Limb (tissue), 2 donors: ENCODE data around the gene RGL2.
"Not testable (repeated sequence)": the region's sequence is repeated elsewhere in the genome, so short reads cannot be mapped to it uniquely, and the experiment has no call there.

Experiments
- DNase-seq, 2 donors: peaks; one replicate each; pipeline ENCODE4 v3.0.0-alpha.2; 2016; ENCODE audit errors: extremely low spot score in 2 of 2

RGL2 gene

GRCh38 chr6:33294086-33294823 is 4.5 kb downstream of the RGL2 start:
- DNase-seq, result no peak

GRCh38 chr6:33292996-33293682 is 5.6 kb downstream of the RGL2 start:
- no peak for DNase-seq

- DNase-seq, result no peak
Observed at GRCh38 chr6:33290459-33290858, 8.3 kb downstream of the RGL2 start.

GRCh38 chr6:33289784-33290315 is 8.9 kb downstream of the RGL2 start:
- DNase-seq, result no peak

GRCh38 chr6:33288921-33289783 is 9.6 kb downstream of the RGL2 start, which contains the start of the genes PFDN6 and WDR46:
Gene PFDN6, plus strand, starts transcription at chr6:33289601. Its CDS starts 256 bp downstream, at chr6:33289857.
Gene WDR46, minus strand, starts transcription at chr6:33289239. Its CDS starts 69 bp downstream, at chr6:33289170.
- DNase-seq, result peak; percentile 87 to 97

- no peak for DNase-seq
Observed at GRCh38 chr6:33288141-33288920, 10.4 kb downstream of the RGL2 start.

GRCh38 chr6:33286946-33287914 is 11.5 kb downstream of the RGL2 start:
- DNase-seq, result no peak

- DNase-seq, result not testable (repeated sequence)
Observed at GRCh38 chr6:33285214-33285613, 13.5 kb downstream of the RGL2 start.

GRCh38 chr6:33280539-33280938 is 18.2 kb downstream of the RGL2 start:
- DNase-seq, result no peak

- no peak for DNase-seq
Observed at GRCh38 chr6:33279971-33280511, 18.7 kb downstream of the RGL2 start.

- DNase-seq, result no peak
Observed at GRCh38 chr6:33279257-33279695, 19.5 kb downstream of the RGL2 start.

GRCh38 chr6:33278810-33279209 is 19.9 kb downstream of the RGL2 start:
- DNase-seq, result no peak

- DNase-seq, result no peak
Observed at GRCh38 chr6:33278392-33278741, 20.4 kb downstream of the RGL2 start.

- no peak for DNase-seq
Observed at GRCh38 chr6:33277663-33278391, 20.9 kb downstream of the RGL2 start.

GRCh38 chr6:33276864-33277662 is 21.7 kb downstream of the RGL2 start, which contains the start of gene B3GALT4:
Gene B3GALT4, plus strand, starts transcription at chr6:33277123. Its CDS starts 297 bp downstream, at chr6:33277420.
- peak; percentile 54 to 81 for DNase-seq

- no peak for DNase-seq
Observed at GRCh38 chr6:33276581-33276863, 22.2 kb downstream of the RGL2 start.

- not testable (repeated sequence) for DNase-seq
Observed at GRCh38 chr6:33275795-33276580, 22.8 kb downstream of the RGL2 start.
